A673 (cell line): ENCODE results near the gene VAV2. TPM values are rescaled to one million over a fixed set of nuclear protein-coding genes. Genes with fewer than 3 reads are reported as not detected.

Experiments
- BruUV-seq: library from RNA; stranded (reverse); fragments of 400-500 nt; replicated peaks from 2 replicates; lab custom pipeline; 2021; lab: Mats Ljungman, UMichigan
- CTCF ChIA-PET: fragments of 300-600 bp; sonication (Branson Sonifier 250); formaldehyde crosslinking; loops from one replicate; lab custom pipeline; 2022; ENCODE audit warnings: antibody characterized with exemption; lab: Charles Lee
- POLR2A ChIA-PET: fragments of 300-600 bp; sonication (Branson Sonifier 250); formaldehyde crosslinking; loops from one replicate; lab custom pipeline; 2022; ENCODE audit warnings: antibody characterized with exemption; ENCODE audit not compliant: low non-redundant PET; lab: Charles Lee
- DNase-seq: peaks from one replicate; pipeline ENCODE4 v3.0.0-alpha.2; 2015; ENCODE audit warnings: low spot score
- H3K27ac ChIP-seq: fragments of 200-600 bp; sonication (generic); 2 replicates; pipeline ENCODE4 v1.5.1; 2016; ENCODE audit warnings: mixed run types, low read depth, mild to moderate bottlenecking, mixed read lengths, antibody characterized with exemption, low read length; ENCODE audit not compliant: poor library complexity, severe bottlenecking
- H3K27me3 ChIP-seq: fragments of 200-600 bp; sonication (generic); replicated peaks from 2 replicates; pipeline ENCODE4 v1.6.1; 2017; ENCODE audit warnings: mixed run types, low read depth, mild to moderate bottlenecking, mixed read lengths, antibody characterized with exemption, low read length; ENCODE audit not compliant: insufficient read depth, poor library complexity
- H3K36me3 ChIP-seq: fragments of 200-600 bp; sonication (generic); 2 replicates; pipeline ENCODE4 v1.6.1; 2016; ENCODE audit warnings: mixed run types, mild to moderate bottlenecking, mixed read lengths, antibody characterized with exemption, low read length; ENCODE audit not compliant: insufficient read depth, poor library complexity, severe bottlenecking
- H3K4me1 ChIP-seq: fragments of 200-600 bp; sonication (generic); 2 replicates; pipeline ENCODE4 v1.6.1; 2017; ENCODE audit warnings: mixed run types, mild to moderate bottlenecking, mixed read lengths, antibody characterized with exemption, low read length; ENCODE audit not compliant: insufficient read depth, poor library complexity, severe bottlenecking
- H3K4me3 ChIP-seq: fragments of 200-600 bp; sonication (generic); 2 replicates; pipeline ENCODE4 v1.5.1; 2016; ENCODE audit warnings: low read depth, mixed run types, mild to moderate bottlenecking, mixed read lengths, low read length; ENCODE audit not compliant: poor library complexity, severe bottlenecking
- H3K9me3 ChIP-seq: fragments of 200-600 bp; sonication (generic); 2 replicates; pipeline ENCODE4 v1.6.1; 2016; ENCODE audit warnings: mixed run types, low read depth, mild to moderate bottlenecking, mixed read lengths, antibody characterized with exemption, low read length; ENCODE audit not compliant: poor library complexity, severe bottlenecking
- EZH2 ChIP-seq: fragments of 200-600 bp; sonication (generic); IDR thresholded peaks from 2 replicates; pipeline ENCODE4 v1.6.1; 2017; ENCODE audit warnings: borderline replicate concordance, low read depth, mild to moderate bottlenecking, mixed read lengths, antibody characterized with exemption, low read length; ENCODE audit not compliant: poor library complexity, severe bottlenecking
- intact Hi-C: fragments of 100-400 bp; cut with micrococcal nuclease; formaldehyde crosslinking; loops from one replicate; pipeline ENCODE4 v1.10.0; 2022; ENCODE audit not compliant: unreplicated experiment
- total RNA-seq: library from RNA; stranded (reverse); gene quantifications from 2 replicates; pipeline ENCODE4 v1.2.3, GENCODE V29; 2021
- TF ChIP-seq, protein P1 (sequence below): fragments of 300-800, 200-600 bp; sonication (generic); conservative IDR thresholded peaks from 2 replicates; pipeline ENCODE4 v1.5.1; 2017; ENCODE audit warnings: low read depth, mild to moderate bottlenecking, antibody characterized with exemption, low read length, moderate library complexity, mixed read lengths

The VAV2 gene
- total RNA-seq, 1 experiment from 2014 or later: 16.4 TPM

DNA sequence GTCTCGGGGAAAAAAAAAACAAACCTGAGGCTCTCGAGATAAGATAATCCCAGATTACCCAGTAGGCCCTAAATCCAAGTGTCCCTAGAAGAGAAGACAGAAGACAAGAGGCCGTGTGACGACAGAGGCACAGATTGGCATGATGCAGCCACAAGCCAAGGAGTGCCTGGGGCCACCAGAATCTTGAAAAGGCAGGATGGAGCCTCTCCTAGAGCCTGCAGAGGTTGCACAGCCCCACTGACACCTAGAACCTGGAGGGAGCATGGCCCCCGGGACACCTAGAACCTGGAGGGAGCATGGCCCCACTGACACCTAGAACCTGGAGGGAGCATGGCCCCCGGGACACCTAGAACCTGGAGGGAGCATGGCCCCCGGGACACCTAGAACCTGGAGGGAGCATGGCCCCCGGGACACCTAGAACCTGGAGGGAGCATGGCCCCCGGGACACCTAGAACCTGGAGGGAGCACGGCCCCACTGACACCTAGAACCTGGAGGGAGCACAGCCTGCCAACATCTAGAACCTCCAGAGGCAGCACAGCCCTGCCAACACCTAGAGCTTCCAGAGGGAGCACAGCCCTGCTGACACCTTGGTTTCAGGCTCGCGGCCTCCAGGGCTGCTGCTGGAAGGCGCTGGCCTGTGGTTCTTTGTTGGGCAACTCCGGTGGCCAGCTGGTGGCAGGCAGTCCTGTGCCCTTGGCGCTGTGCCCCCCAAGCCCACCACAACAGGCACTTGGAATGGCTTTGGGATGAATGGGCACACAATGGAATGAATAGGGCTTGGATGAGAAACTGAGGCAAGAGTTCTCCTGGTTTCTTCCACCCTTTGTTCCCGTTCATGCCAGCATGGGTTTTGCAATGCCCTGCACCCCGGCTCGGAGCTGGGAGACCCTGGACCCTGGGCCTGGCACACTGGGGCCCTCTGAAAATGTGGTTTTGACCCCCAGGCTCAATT, 39.2 kb downstream of the VAV2 start:
- ChIA-PET POLR2A (no interaction called here), CTCF (no interaction called here)
- H3K27ac ChIP-seq: no peak overlapping the region
- H3K36me3 ChIP-seq: no peaks in the 10 kb centered on the region
- no peak for TF ChIP-seq EZH2
- TF ChIP-seq, protein P1, sequence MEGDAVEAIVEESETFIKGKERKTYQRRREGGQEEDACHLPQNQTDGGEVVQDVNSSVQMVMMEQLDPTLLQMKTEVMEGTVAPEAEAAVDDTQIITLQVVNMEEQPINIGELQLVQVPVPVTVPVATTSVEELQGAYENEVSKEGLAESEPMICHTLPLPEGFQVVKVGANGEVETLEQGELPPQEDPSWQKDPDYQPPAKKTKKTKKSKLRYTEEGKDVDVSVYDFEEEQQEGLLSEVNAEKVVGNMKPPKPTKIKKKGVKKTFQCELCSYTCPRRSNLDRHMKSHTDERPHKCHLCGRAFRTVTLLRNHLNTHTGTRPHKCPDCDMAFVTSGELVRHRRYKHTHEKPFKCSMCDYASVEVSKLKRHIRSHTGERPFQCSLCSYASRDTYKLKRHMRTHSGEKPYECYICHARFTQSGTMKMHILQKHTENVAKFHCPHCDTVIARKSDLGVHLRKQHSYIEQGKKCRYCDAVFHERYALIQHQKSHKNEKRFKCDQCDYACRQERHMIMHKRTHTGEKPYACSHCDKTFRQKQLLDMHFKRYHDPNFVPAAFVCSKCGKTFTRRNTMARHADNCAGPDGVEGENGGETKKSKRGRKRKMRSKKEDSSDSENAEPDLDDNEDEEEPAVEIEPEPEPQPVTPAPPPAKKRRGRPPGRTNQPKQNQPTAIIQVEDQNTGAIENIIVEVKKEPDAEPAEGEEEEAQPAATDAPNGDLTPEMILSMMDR: no peak
- no peak overlapping the region for H3K4me3 ChIP-seq
- no peak for DNase-seq
- no TSS peak for BruUV-seq
- H3K27me3 ChIP-seq: no peaks in the 10 kb centered on the region
- intact Hi-C loops: no loop called here
- peaks cover 16% of the 10 kb centered on the region for H3K4me1 ChIP-seq
- no peaks in the 10 kb centered on the region for H3K9me3 ChIP-seq

DNA sequence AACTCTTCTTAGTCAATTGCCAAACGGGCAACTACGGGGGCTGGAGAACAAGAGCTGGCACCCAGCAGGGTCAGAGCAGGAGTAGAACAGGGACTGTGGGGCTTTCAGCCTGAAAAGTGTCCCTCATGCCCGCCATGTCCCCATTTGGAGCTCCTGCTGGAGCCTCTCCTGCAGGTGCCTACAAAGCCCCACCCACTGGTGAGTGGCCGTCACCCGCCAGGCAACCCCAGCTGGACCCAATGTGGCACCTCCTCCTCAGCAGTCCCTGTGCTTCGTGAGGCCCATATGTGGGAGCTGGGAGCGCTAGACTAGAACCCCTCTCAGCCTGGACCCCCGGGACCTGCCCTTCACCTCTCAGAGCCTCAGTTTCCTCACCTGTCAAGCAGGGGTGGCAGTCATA, 40.9 kb downstream of the VAV2 start:
- no TSS peak for BruUV-seq
- no peak for DNase-seq
- CTCF ChIA-PET: no interaction called here

DNA sequence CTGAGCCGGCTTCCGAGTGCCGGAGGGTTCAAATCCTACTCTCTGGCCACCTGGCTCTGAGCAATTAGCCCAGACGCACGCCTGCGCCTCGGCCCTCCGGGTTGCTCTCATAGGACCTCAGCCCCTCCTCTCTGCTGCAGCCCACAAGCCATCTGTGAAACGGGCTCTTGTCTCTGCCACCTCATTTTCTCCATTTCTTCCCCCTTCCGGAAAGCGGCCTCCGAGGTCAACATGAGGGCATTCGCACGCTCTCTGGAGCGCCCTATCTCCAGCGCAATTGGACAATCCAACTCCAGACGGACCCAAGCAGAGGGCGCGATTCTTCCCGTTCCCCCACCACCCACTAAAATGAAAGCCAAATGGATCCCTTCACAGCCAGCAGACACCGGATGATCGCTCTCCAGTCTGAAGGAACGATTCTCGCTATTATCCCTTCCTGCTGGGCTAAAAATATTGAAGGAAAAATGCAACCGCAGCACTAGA, 41.5 kb downstream of the VAV2 start:
- no peaks in the 10 kb centered on the region for H3K27me3 ChIP-seq
- H3K36me3 ChIP-seq: no peaks in the 10 kb centered on the region
- intact Hi-C loops: no loop called here
- POLR2A ChIA-PET: no interaction called here
- TF ChIP-seq, protein P1: no peak
- no peak for TF ChIP-seq EZH2
- H3K27ac ChIP-seq: no peak overlapping the region
- no peaks in the 10 kb centered on the region for H3K9me3 ChIP-seq
- H3K4me1 ChIP-seq: peaks cover 5% of the 10 kb centered on the region
- CTCF ChIA-PET: no interaction called here
- BruUV-seq: no TSS peak
- DNase-seq: no peak
- no peak overlapping the region for H3K4me3 ChIP-seq

More for the DNA sequence above, 40.9 kb downstream of the VAV2 start:
- intact Hi-C loops: no loop called here
- TF ChIP-seq, protein P1: no peak
- TF ChIP-seq EZH2: no peak
- H3K36me3 ChIP-seq: no peaks in the 10 kb centered on the region
- no peaks in the 10 kb centered on the region for H3K9me3 ChIP-seq
- no peak overlapping the region for H3K27ac ChIP-seq
- peaks cover 11% of the 10 kb centered on the region for H3K4me1 ChIP-seq
- no peak overlapping the region for H3K4me3 ChIP-seq
- POLR2A ChIA-PET: no interaction called here
- H3K27me3 ChIP-seq: no peaks in the 10 kb centered on the region
